ENCODE measurements around the gene CDAN1. TPM values are rescaled to one million over a fixed set of nuclear protein-coding genes. Genes with fewer than 3 reads are reported as not detected.

Gene CDAN1, protein sequence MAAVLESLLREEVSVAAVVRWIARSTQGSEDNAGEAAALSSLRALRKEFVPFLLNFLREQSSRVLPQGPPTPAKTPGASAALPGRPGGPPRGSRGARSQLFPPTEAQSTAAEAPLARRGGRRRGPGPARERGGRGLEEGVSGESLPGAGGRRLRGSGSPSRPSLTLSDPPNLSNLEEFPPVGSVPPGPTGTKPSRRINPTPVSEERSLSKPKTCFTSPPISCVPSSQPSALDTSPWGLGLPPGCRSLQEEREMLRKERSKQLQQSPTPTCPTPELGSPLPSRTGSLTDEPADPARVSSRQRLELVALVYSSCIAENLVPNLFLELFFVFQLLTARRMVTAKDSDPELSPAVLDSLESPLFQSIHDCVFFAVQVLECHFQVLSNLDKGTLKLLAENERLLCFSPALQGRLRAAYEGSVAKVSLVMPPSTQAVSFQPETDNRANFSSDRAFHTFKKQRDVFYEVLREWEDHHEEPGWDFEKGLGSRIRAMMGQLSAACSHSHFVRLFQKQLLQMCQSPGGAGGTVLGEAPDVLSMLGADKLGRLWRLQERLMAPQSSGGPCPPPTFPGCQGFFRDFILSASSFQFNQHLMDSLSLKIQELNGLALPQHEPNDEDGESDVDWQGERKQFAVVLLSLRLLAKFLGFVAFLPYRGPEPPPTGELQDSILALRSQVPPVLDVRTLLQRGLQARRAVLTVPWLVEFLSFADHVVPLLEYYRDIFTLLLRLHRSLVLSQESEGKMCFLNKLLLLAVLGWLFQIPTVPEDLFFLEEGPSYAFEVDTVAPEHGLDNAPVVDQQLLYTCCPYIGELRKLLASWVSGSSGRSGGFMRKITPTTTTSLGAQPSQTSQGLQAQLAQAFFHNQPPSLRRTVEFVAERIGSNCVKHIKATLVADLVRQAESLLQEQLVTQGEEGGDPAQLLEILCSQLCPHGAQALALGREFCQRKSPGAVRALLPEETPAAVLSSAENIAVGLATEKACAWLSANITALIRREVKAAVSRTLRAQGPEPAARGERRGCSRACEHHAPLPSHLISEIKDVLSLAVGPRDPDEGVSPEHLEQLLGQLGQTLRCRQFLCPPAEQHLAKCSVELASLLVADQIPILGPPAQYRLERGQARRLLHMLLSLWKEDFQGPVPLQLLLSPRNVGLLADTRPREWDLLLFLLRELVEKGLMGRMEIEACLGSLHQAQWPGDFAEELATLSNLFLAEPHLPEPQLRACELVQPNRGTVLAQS
- total RNA-seq (10 to 100 TPM in 4 of 5 donors, 1 to 10 TPM in 1; 5.8 to 27.2 (median 12.8) TPM), polyA plus RNA-seq (1 to 10 TPM; 4.7 to 9.8 (median 5.9) TPM)
- long read RNA-seq, donor 1, partial matches to known transcripts: 0 of 2 reads
- long read RNA-seq, donor 1, other reads (novel, unspliced or antisense): 0 of 2 reads
- long read RNA-seq, donor 2, transcript CDAN1-204 (1 exons, 2,076 nt): major isoform, 8 of 10 reads
- long read RNA-seq, donor 2, partial matches to known transcripts: 0 of 10 reads
- long read RNA-seq, donor 2, other reads (novel, unspliced or antisense): 0 of 10 reads
- long read RNA-seq, donor 3, transcript CDAN1-204 (1 exons, 2,076 nt): major isoform, 9 of 9 reads
- long read RNA-seq, donor 3, partial matches to known transcripts: 0 of 9 reads
- long read RNA-seq, donor 3, other reads (novel, unspliced or antisense): 0 of 9 reads
- long read RNA-seq, donor 4, partial matches to known transcripts: 0 of 1 reads
- long read RNA-seq, donor 4, other reads (novel, unspliced or antisense): 0 of 1 reads
- long read RNA-seq, donor 5, transcript CDAN1-204 (1 exons, 2,076 nt): major isoform, 7 of 7 reads
- long read RNA-seq, donor 5, partial matches to known transcripts: 0 of 7 reads
- long read RNA-seq, donor 5, other reads (novel, unspliced or antisense): 0 of 7 reads
- long read RNA-seq, donor 6, transcript CDAN1-204 (1 exons, 2,076 nt): major isoform, 21 of 21 reads
- long read RNA-seq, donor 6, partial matches to known transcripts: 0 of 21 reads
- long read RNA-seq, donor 6, other reads (novel, unspliced or antisense): 0 of 21 reads
- long read RNA-seq, donor 7, transcript CDAN1-204 (1 exons, 2,076 nt): major isoform, 7 of 8 reads
- long read RNA-seq, donor 7, partial matches to known transcripts: 0 of 8 reads
- long read RNA-seq, donor 7, other reads (novel, unspliced or antisense): 0 of 8 reads
- long read RNA-seq, donor 8, transcript CDAN1-204 (1 exons, 2,076 nt): major isoform, 9 of 9 reads
- long read RNA-seq, donor 8, partial matches to known transcripts: 0 of 9 reads
- long read RNA-seq, donor 8, other reads (novel, unspliced or antisense): 0 of 9 reads
- long read RNA-seq, donor 9, transcript CDAN1-204 (1 exons, 2,076 nt): major isoform, 7 of 8 reads
- long read RNA-seq, donor 9, partial matches to known transcripts: 0 of 8 reads
- long read RNA-seq, donor 9, other reads (novel, unspliced or antisense): 0 of 8 reads
- long read RNA-seq, donor 10, partial matches to known transcripts: 0 of 3 reads
- long read RNA-seq, donor 10, other reads (novel, unspliced or antisense): 0 of 3 reads

DNA sequence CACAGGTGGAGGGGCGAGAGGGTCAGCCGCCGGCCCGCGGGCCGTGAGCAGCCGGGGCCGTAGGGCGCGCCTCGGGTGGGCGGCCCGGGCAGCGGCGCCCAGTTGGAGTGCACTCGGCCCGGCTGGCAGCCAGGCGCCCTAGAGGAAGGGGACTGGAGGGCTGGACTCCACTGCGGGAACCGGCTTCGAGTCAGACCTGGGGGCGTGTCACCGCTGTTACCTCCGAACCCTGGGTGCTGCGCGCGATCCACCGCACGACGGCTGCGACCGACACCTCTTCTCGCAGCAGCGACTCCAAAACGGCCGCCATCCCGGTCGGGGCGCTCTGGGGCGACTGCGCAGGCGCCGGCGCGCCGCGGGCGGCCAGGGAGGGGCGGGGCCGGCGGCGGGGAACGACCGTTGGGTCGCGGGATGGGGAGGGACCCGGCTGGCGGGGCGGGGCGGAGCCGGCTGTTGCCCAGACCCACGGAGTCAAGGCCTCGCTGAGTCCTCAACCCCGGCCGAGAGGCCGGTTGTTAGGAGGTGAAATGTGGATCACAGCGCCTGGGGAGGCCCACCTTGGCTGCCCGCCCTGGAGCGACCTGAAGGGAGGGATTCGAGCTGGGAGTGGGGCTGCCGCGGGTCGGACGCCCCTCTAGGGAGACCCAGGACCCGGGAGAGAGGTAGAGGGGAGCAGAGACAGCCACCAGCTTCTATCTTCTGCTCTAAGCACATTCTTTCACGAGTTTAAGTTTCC is at the start of gene CDAN1:
Gene CDAN1 (minus strand): TSS at position 336 of the 736 bp plus-strand sequence. CDS start 26 bp downstream, at position 310.
- peak within 1 kb of the TSS; percentile 84 to 97 (median 91) for H3K27ac ChIP-seq
- no peaks in the 10 kb centered on the region for H3K9me3 ChIP-seq
- H3K27me3 ChIP-seq: no peaks in the 10 kb centered on the region
- TF ChIP-seq POLR2AphosphoS5 (IDR thresholded peaks at IDR 0.05) (peak in 2 of 3 donors; percentile 51 to 62), EP300 (IDR thresholded peaks at IDR 0.05) (no peak)
- H3K4me1 ChIP-seq: peaks cover 12 to 33% (median 24%) of the 10 kb centered on the region in 4 donors
- peaks cover 4 to 35% (median 28%) of the 10 kb centered on the region in 4 donors for H3K36me3 ChIP-seq
- intact Hi-C loops (cut with DNase I; ENCODE audit: low total_unique reads): loop anchor here (10.0 kb wide), 1 partner anchor 188 kb away; the partner anchor contains the start of gene TTBK2
- WGBS, 5 donors: 0 to 1% (median 0%) methylated on average over 3 to 76 of the region's 76 CpGs
- peak within 1 kb of the TSS; percentile 82 to 90 (median 88) for H3K4me3 ChIP-seq
- DNase-seq: peak; percentile 94 to 96

DNA sequence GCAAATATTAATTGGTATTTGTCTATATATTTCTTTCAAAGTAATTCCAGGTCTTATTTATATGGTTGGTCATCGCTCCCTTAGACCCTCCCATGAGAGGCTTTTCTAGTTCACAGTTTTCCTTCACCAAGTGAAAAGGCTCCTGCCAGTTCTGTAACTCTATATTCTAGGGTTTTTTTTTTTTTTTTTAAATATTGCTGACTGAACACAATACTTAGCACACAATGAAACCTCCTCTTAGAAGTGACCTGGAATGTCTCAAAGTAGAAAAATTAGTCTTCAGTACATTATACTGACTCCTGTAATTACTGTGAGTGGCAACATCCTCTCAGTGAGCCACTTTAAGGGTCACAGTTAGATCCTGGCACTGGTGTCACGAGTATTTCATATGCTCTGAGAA is 48.6 kb upstream of the CDAN1 start:
- TF ChIP-seq POLR2A (IDR thresholded peaks at IDR 0.05) (no peak), EP300 (IDR thresholded peaks at IDR 0.05) (no peak), POLR2AphosphoS5 (IDR thresholded peaks at IDR 0.05) (no peak)
- TF ChIP-seq, protein P1, sequence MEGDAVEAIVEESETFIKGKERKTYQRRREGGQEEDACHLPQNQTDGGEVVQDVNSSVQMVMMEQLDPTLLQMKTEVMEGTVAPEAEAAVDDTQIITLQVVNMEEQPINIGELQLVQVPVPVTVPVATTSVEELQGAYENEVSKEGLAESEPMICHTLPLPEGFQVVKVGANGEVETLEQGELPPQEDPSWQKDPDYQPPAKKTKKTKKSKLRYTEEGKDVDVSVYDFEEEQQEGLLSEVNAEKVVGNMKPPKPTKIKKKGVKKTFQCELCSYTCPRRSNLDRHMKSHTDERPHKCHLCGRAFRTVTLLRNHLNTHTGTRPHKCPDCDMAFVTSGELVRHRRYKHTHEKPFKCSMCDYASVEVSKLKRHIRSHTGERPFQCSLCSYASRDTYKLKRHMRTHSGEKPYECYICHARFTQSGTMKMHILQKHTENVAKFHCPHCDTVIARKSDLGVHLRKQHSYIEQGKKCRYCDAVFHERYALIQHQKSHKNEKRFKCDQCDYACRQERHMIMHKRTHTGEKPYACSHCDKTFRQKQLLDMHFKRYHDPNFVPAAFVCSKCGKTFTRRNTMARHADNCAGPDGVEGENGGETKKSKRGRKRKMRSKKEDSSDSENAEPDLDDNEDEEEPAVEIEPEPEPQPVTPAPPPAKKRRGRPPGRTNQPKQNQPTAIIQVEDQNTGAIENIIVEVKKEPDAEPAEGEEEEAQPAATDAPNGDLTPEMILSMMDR (IDR thresholded peaks at IDR 0.05): no peak

DNA sequence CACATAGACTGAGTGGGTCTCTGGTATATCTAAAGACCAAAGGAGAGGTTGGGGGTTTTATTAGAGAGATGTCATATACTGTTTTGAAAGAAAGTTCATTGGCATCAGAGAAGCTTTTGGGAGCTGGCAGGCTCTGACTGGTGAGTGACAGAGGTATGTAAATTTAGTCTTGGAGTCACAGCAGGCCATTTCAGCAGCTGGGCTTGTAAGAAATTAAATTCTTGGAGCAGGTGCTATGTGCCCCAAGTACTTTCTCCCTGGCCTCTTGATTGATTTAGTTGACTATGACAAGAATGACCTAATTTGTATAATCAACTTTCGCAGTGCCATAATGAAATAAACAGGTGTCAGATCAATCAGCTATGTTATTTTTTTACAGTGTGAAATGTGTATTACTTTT is 47.8 kb upstream of the CDAN1 start:
- H3K27me3 ChIP-seq: no peaks in the 10 kb centered on the region
- H3K27ac ChIP-seq: no peak overlapping the region
- intact Hi-C loops (cut with DNase I; ENCODE audit: low total_unique reads): no loop called here
- 92 to 97% (median 94%) methylated on average over 1 of the region's 1 CpG for WGBS, 5 donors
- TF ChIP-seq POLR2A (IDR thresholded peaks at IDR 0.05) (no peak), POLR2AphosphoS5 (IDR thresholded peaks at IDR 0.05) (no peak), EP300 (IDR thresholded peaks at IDR 0.05) (no peak)
- TF ChIP-seq, protein P1 (IDR thresholded peaks at IDR 0.05): no peak
- H3K36me3 ChIP-seq: peaks cover 0 to 32% (median 26%) of the 10 kb centered on the region in 4 donors
- no peaks in the 10 kb centered on the region for H3K9me3 ChIP-seq
- H3K4me3 ChIP-seq: no peak overlapping the region
- DNase-seq: no peak
- H3K4me1 ChIP-seq: no peaks in the 10 kb centered on the region

More for the DNA sequence above, 48.6 kb upstream of the CDAN1 start:
- 93 to 99% (median 95%) methylated on average over 2 of the region's 2 CpGs for WGBS, 5 donors
- Histone ChIP-seq H3K4me3 (no peak overlapping the region), H3K36me3 (peaks cover 0 to 32% (median 30%) of the 10 kb centered on the region in 4 donors), H3K9me3 (no peaks in the 10 kb centered on the region), H3K27ac (no peak overlapping the region), H3K4me1 (no peaks in the 10 kb centered on the region), H3K27me3 (no peaks in the 10 kb centered on the region)
- no peak for DNase-seq
- intact Hi-C loops (cut with DNase I; ENCODE audit: low total_unique reads): no loop called here

Data from stomach (tissue), 19 donors.